DOHH2 (cell line): ENCODE results near the gene VIT.

ENCODE experiments used
- CTCF ChIP-seq: fragments of 200-600 bp; sonication (generic); IDR thresholded peaks from one replicate; pipeline ENCODE4 v1.5.1; 2014; ENCODE audit warnings: antibody characterized with exemption, mild to moderate bottlenecking, low read depth, low read length; ENCODE audit not compliant: poor library complexity, severe bottlenecking
- EZH2phosphoT487 ChIP-seq: fragments of 200-600 bp; sonication (generic); IDR thresholded peaks from 2 replicates; pipeline ENCODE4 v1.6.1; 2017; ENCODE audit warnings: borderline replicate concordance, mild to moderate bottlenecking, antibody characterized with exemption, low read length, moderate library complexity, mixed read lengths

- no peak for TF ChIP-seq CTCF
- TF ChIP-seq EZH2phosphoT487 = no peak
These were observed 19.6 kb downstream of the VIT start for GRCh38 chr2:36716111-36716510.
